WTC11 (cell line): ENCODE results near the gene DIMT1. TPM values are rescaled to one million over a fixed set of nuclear protein-coding genes. Genes with fewer than 3 reads are reported as not detected.

Source experiments
- ATAC-seq: fragments of 200-7000 bp; cut with Tn5 transposase; 2 replicates; pipeline ENCODE4 v1.10.0; 2021; ENCODE audit warnings: mild to moderate bottlenecking, moderate library complexity
- CTCF ChIA-PET: fragments of 300-600 bp; sonication (Branson Sonifier 250); formaldehyde crosslinking; loops from one replicate; lab custom pipeline; 2021; ENCODE audit warnings: antibody characterized with exemption; lab: Charles Lee
- POLR2A ChIA-PET: fragments of 350-600 bp; sonication (Branson Sonifier 250); formaldehyde crosslinking; loops from one replicate; lab custom pipeline; 2021; ENCODE audit warnings: antibody characterized with exemption; lab: Charles Lee
- DNase-seq: peaks from one replicate; pipeline ENCODE4 v3.0.0; 2021; ENCODE audit warnings: low spot score
- H3K27ac Mint-ChIP-seq: 2 replicates; pipeline ENCODE4 v1.8.0; 2021; ENCODE audit warnings: mixed read lengths
- H3K27me3 Mint-ChIP-seq: 2 replicates; pipeline ENCODE4 v1.8.0; 2021; ENCODE audit warnings: low read depth, mild to moderate bottlenecking, moderate library complexity, mixed read lengths
- H3K36me3 Mint-ChIP-seq: 2 replicates; pipeline ENCODE4 v1.8.0; 2021; ENCODE audit warnings: mixed read lengths
- H3K4me1 Mint-ChIP-seq: 2 replicates; pipeline ENCODE4 v1.8.0; 2022; ENCODE audit warnings: mixed read lengths
- H3K4me3 Mint-ChIP-seq: 2 replicates; pipeline ENCODE4 v1.8.0; 2021; ENCODE audit warnings: mild to moderate bottlenecking, moderate library complexity, mixed read lengths
- H3K9me3 Mint-ChIP-seq: 2 replicates; pipeline ENCODE4 v1.8.0; 2021; ENCODE audit warnings: mixed read lengths
- ATF2 ChIP-seq: sonication (generic); formaldehyde crosslinking; IDR thresholded peaks from 2 replicates; pipeline ENCODE4 v1.8.1; 2022; ENCODE audit warnings: low read depth, missing genetic modification reagents, borderline replicate concordance
- CREB1 ChIP-seq: sonication (generic); formaldehyde crosslinking; IDR thresholded peaks from 2 replicates; pipeline ENCODE4 v1.8.0; 2023; ENCODE audit warnings: mild to moderate bottlenecking, missing genetic modification reagents
- E2F4 ChIP-seq: sonication (generic); formaldehyde crosslinking; IDR thresholded peaks from 2 replicates; pipeline ENCODE4 v1.8.1; 2022; ENCODE audit warnings: low read depth, mild to moderate bottlenecking, moderate library complexity, missing genetic modification reagents, borderline replicate concordance
- E2F5 ChIP-seq: sonication (generic); formaldehyde crosslinking; IDR thresholded peaks from 2 replicates; pipeline ENCODE4 v1.8.1; 2022; ENCODE audit warnings: mild to moderate bottlenecking, moderate library complexity, missing genetic modification reagents
- ELF4 ChIP-seq: sonication (generic); formaldehyde crosslinking; IDR thresholded peaks from 2 replicates; pipeline ENCODE4 v1.8.1; 2022; ENCODE audit warnings: low read depth, mild to moderate bottlenecking, moderate library complexity, missing genetic modification reagents
- EMX1 ChIP-seq: fragments of 250-450 bp; sonication (Bioruptor Pico); IDR thresholded peaks from 2 replicates; pipeline ENCODE4 v1.8.0; 2021; ENCODE audit warnings: mild to moderate bottlenecking
- ESRRA ChIP-seq: sonication (generic); formaldehyde crosslinking; IDR thresholded peaks from 2 replicates; pipeline ENCODE4 v1.8.1; 2022; ENCODE audit warnings: mild to moderate bottlenecking, missing genetic modification reagents, borderline replicate concordance
- GRHL2 ChIP-seq: fragments of 250-450 bp; sonication (Bioruptor Pico); IDR thresholded peaks from 2 replicates; pipeline ENCODE4 v1.8.0; 2022; ENCODE audit warnings: mild to moderate bottlenecking, moderate library complexity; ENCODE audit not compliant: insufficient replicate concordance, severe bottlenecking
- NFYB ChIP-seq: sonication (generic); formaldehyde crosslinking; conservative IDR thresholded peaks from 2 replicates; pipeline ENCODE4 v1.8.0; 2022; ENCODE audit warnings: low read depth, missing genetic modification reagents
- PRDM15 ChIP-seq: sonication (generic); formaldehyde crosslinking; IDR thresholded peaks from 2 replicates; pipeline ENCODE4 v1.8.0; 2022; ENCODE audit warnings: missing genetic modification reagents
- RELA ChIP-seq: sonication (generic); formaldehyde crosslinking; IDR thresholded peaks from 2 replicates; pipeline ENCODE4 v1.8.1; 2022; ENCODE audit warnings: missing genetic modification reagents, mild to moderate bottlenecking, borderline replicate concordance
- ZNF121 ChIP-seq: sonication (generic); formaldehyde crosslinking; IDR thresholded peaks from 2 replicates; pipeline ENCODE4 v1.8.0; 2023; ENCODE audit warnings: missing genetic modification reagents
- ZNF263 ChIP-seq: sonication (generic); formaldehyde crosslinking; IDR thresholded peaks from 2 replicates; pipeline ENCODE4 v1.8.1; 2022; ENCODE audit warnings: low read depth, mild to moderate bottlenecking, moderate library complexity, missing genetic modification reagents
- ZNF416 ChIP-seq: fragments of 250-450 bp; sonication (Bioruptor Pico); IDR thresholded peaks from 2 replicates; pipeline ENCODE4 v1.9.0; 2021; ENCODE audit warnings: mild to moderate bottlenecking, inconsistent platforms
- ZNF423 ChIP-seq: fragments of 250-450 bp; sonication (Bioruptor Pico); IDR thresholded peaks from 2 replicates; pipeline ENCODE4 v2.1.2; 2022; ENCODE audit warnings: mild to moderate bottlenecking, moderate library complexity
- ZNF532 ChIP-seq: fragments of 250-450 bp; sonication (Bioruptor Pico); IDR thresholded peaks from 2 replicates; pipeline ENCODE4 v1.9.0; 2021; ENCODE audit warnings: mild to moderate bottlenecking, borderline replicate concordance
- ZSCAN18 ChIP-seq: fragments of 250-450 bp; sonication (Bioruptor Pico); IDR thresholded peaks from 2 replicates; pipeline ENCODE4 v2.1.2; 2022; ENCODE audit warnings: mild to moderate bottlenecking, moderate library complexity
- total RNA-seq: library from RNA; stranded (reverse); gene quantifications from 3 replicates; pipeline ENCODE4 v1.2.3, GENCODE V29; 2021

The DIMT1 gene
- total RNA-seq, 1 experiment from 2014 or later: 33.9 TPM

- no peak for TF ChIP-seq CREB1 (CRISPR knock-in tag)
- TF ChIP-seq ZNF423: no peak
- no peak for TF ChIP-seq ATF2 (CRISPR knock-in tag)
- TF ChIP-seq GRHL2: no peak
- TF ChIP-seq ZNF532 (CRISPR knock-in tag): no peak
- no peak for TF ChIP-seq ZNF263 (CRISPR knock-in tag)
- no peak for TF ChIP-seq ZSCAN18 (CRISPR knock-in tag)
- no peak for TF ChIP-seq ESRRA (CRISPR knock-in tag)
- no peak for TF ChIP-seq PRDM15 (CRISPR knock-in tag)
- TF ChIP-seq E2F4 (CRISPR knock-in tag): no peak
- TF ChIP-seq ZNF416 (CRISPR knock-in tag): no peak
- TF ChIP-seq RELA: no peak
- no peak for TF ChIP-seq NFYB (CRISPR knock-in tag)
- TF ChIP-seq EMX1 (CRISPR knock-in tag): no peak
- TF ChIP-seq ELF4 (CRISPR knock-in tag): no peak
- TF ChIP-seq E2F5 (CRISPR knock-in tag): no peak
- no peak for TF ChIP-seq ZNF121
- no peaks in the 10 kb centered on the region for H3K27me3 Mint-ChIP-seq
- peaks cover 4% of the 10 kb centered on the region; the same call in 1 of the 2 replicates for H3K4me1 Mint-ChIP-seq
- DNase-seq (no peak), ATAC-seq (no peak)
- ChIA-PET POLR2A (no interaction called here), CTCF (no interaction called here)
- H3K36me3 Mint-ChIP-seq: no peaks in the 10 kb centered on the region
- H3K27ac Mint-ChIP-seq: no peak overlapping the region
- H3K9me3 Mint-ChIP-seq: no peaks in the 10 kb centered on the region
- no peak overlapping the region for H3K4me3 Mint-ChIP-seq
These were observed 63.3 kb downstream of the DIMT1 start for GRCh38 chr5:62340392-62340791.

Other genes with a start within 250 kb of the DIMT1 start
- 68.0 to 77.8 TPM (median 72.6 TPM) in 3 replicates for gene KIF2A, start 97.7 kb downstream of the DIMT1 start, total RNA-seq
- 52.6 to 61.9 TPM (median 60.0 TPM) in 3 replicates for gene IPO11, start 8.9 kb upstream of the DIMT1 start, total RNA-seq
- 0.37 to 0.44 TPM (median 0.44 TPM) in 3 replicates for gene LRRC70, start 174.9 kb upstream of the DIMT1 start, total RNA-seq